Measurements from ENCODE around the gene ABHD17C. TPM values are rescaled to one million over a fixed set of nuclear protein-coding genes. Genes with fewer than 3 reads are reported as not detected.
"Not testable (repeated sequence)": the region's sequence is repeated elsewhere in the genome, so short reads cannot be mapped to it uniquely, and the experiment has no call there.

The ABHD17C gene
- total RNA-seq, 1 donor from 2014 or later, result 41.4 TPM

GRCh38 chr15:80754014-80754413 is 58.9 kb downstream of the ABHD17C start:
- ATAC-seq (no peak), DNase-seq (no peak)
- no peak overlapping the region for H3K27ac ChIP-seq
- H3K27me3 ChIP-seq, result no peaks in the 10 kb centered on the region
- no peaks in the 10 kb centered on the region for H3K9me3 ChIP-seq
- peaks cover 31% of the 10 kb centered on the region for H3K36me3 ChIP-seq
- H3K4me3 ChIP-seq, result no peak overlapping the region
- no peak for TF ChIP-seq CTCF (IDR thresholded peaks at IDR 0.05)
- intact Hi-C loops (cut with DNase I), result no loop called here
- H3K4me1 ChIP-seq, result peaks cover 10% of the 10 kb centered on the region

GRCh38 chr15:80755885-80756284 is 60.8 kb downstream of the ABHD17C start:
- Histone ChIP-seq H3K27ac (no peak overlapping the region), H3K4me3 (no peak overlapping the region), H3K4me1 (peaks cover 10% of the 10 kb centered on the region), H3K27me3 (no peaks in the 10 kb centered on the region), H3K36me3 (peaks cover 16% of the 10 kb centered on the region), H3K9me3 (no peaks in the 10 kb centered on the region)
- intact Hi-C loops (cut with DNase I), result no loop called here
- ATAC-seq, result no peak
- TF ChIP-seq CTCF (IDR thresholded peaks at IDR 0.05), result no peak
- no peak for DNase-seq

- no peaks in the 10 kb centered on the region for H3K27me3 ChIP-seq
- H3K27ac ChIP-seq, result no peak overlapping the region
- no peaks in the 10 kb centered on the region for H3K4me1 ChIP-seq
- H3K36me3 ChIP-seq, result peaks cover 14% of the 10 kb centered on the region
- no peaks in the 10 kb centered on the region for H3K9me3 ChIP-seq
- intact Hi-C loops (cut with DNase I), result no loop called here
- DNase-seq (no peak), ATAC-seq (no peak)
- no peak for TF ChIP-seq CTCF (IDR thresholded peaks at IDR 0.05)
- H3K4me3 ChIP-seq, result no peak overlapping the region
These were observed 63.1 kb downstream of the ABHD17C start for GRCh38 chr15:80758130-80758745.

- ATAC-seq (no peak), DNase-seq (no peak)
- no peaks in the 10 kb centered on the region for H3K27me3 ChIP-seq
- intact Hi-C loops (cut with DNase I), result no loop called here
- H3K4me1 ChIP-seq, result no peaks in the 10 kb centered on the region
- peaks cover under 1% of the 10 kb centered on the region for H3K36me3 ChIP-seq
- no peak for TF ChIP-seq CTCF (IDR thresholded peaks at IDR 0.05)
- no peak overlapping the region for H3K4me3 ChIP-seq
- no peaks in the 10 kb centered on the region for H3K9me3 ChIP-seq
- H3K27ac ChIP-seq, result no peak overlapping the region
These were observed 65.8 kb downstream of the ABHD17C start for GRCh38 chr15:80760960-80761359.

GRCh38 chr15:80761754-80762153 is 66.6 kb downstream of the ABHD17C start:
- H3K9me3 ChIP-seq, result no peaks in the 10 kb centered on the region
- no peaks in the 10 kb centered on the region for H3K36me3 ChIP-seq
- no peak overlapping the region for H3K4me3 ChIP-seq
- no peaks in the 10 kb centered on the region for H3K4me1 ChIP-seq
- no peak overlapping the region for H3K27ac ChIP-seq
- no peak for ATAC-seq
- intact Hi-C loops (cut with DNase I), result no loop called here
- no peaks in the 10 kb centered on the region for H3K27me3 ChIP-seq
- no peak for TF ChIP-seq CTCF (IDR thresholded peaks at IDR 0.05)
- DNase-seq, result no peak

- H3K4me1 ChIP-seq; H3K9me3 ChIP-seq; H3K36me3 ChIP-seq; DNase-seq; H3K4me3 ChIP-seq; H3K27me3 ChIP-seq; ATAC-seq; H3K27ac ChIP-seq; intact Hi-C loops (cut with DNase I): not testable (repeated sequence)
These were observed 68.1 kb downstream of the ABHD17C start for GRCh38 chr15:80763235-80763634.
